ENCODE measurements around the gene TDO2.

- TF ChIP-seq, protein P1, sequence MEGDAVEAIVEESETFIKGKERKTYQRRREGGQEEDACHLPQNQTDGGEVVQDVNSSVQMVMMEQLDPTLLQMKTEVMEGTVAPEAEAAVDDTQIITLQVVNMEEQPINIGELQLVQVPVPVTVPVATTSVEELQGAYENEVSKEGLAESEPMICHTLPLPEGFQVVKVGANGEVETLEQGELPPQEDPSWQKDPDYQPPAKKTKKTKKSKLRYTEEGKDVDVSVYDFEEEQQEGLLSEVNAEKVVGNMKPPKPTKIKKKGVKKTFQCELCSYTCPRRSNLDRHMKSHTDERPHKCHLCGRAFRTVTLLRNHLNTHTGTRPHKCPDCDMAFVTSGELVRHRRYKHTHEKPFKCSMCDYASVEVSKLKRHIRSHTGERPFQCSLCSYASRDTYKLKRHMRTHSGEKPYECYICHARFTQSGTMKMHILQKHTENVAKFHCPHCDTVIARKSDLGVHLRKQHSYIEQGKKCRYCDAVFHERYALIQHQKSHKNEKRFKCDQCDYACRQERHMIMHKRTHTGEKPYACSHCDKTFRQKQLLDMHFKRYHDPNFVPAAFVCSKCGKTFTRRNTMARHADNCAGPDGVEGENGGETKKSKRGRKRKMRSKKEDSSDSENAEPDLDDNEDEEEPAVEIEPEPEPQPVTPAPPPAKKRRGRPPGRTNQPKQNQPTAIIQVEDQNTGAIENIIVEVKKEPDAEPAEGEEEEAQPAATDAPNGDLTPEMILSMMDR (IDR thresholded peaks at IDR 0.05; ENCODE audit: insufficient read depth, low read length), result no peak
- TF ChIP-seq REST (IDR thresholded peaks at IDR 0.05; ENCODE audit: insufficient replicate concordance, low read depth), result no peak
Observed at GRCh38 chr4:155908187-155909139, 5.0 kb downstream of the TDO2 start.

Data from HL-60 (cell line).